ENCODE measurements around the gene PLD2. TPM values are rescaled to one million over a fixed set of nuclear protein-coding genes. Genes with fewer than 3 reads are reported as not detected.

The PLD2 gene
- total and polyA plus RNA-seq, 10 of the 15 experiments (the other 5 are each of a cell fraction or from before 2014, with no cell fraction given): 0.71 to 16.5 (median 7.0) TPM

DNA sequence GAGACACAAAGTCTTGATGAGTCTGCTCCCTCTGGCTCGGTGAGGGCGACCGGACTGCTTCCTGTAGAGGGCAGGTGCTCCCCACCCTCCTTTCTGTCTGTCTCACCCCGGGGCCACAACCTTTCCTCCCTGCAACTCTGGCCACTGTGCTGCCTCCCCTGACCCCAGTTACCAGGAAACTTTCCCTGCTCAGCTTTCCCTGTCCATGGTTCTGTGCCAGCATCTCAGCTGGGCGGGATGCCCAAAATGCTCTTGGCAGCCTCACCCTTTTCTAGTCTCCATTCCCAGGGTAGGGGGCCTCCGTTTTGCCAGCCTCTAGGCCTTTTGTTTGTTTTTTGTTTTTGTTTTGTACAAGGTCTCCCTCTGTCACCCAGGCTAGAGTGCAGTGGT lies 1.4 kb downstream of the PLD2 start (continued):
- TF ChIP-seq, protein P1, sequence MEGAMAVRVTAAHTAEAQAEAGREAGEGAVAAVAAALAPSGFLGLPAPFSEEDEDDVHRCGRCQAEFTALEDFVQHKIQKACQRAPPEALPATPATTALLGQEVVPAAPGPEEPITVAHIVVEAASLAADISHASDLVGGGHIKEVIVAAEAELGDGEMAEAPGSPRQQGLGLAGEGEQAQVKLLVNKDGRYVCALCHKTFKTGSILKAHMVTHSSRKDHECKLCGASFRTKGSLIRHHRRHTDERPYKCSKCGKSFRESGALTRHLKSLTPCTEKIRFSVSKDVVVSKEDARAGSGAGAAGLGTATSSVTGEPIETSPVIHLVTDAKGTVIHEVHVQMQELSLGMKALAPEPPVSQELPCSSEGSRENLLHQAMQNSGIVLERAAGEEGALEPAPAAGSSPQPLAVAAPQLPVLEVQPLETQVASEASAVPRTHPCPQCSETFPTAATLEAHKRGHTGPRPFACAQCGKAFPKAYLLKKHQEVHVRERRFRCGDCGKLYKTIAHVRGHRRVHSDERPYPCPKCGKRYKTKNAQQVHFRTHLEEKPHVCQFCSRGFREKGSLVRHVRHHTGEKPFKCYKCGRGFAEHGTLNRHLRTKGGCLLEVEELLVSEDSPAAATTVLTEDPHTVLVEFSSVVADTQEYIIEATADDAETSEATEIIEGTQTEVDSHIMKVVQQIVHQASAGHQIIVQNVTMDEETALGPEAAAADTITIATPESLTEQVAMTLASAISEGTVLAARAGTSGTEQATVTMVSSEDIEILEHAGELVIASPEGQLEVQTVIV (IDR thresholded peaks at IDR 0.05; ENCODE audit: borderline replicate concordance, partially characterized antibody): no peak
- TF ChIP-seq DPF2 (IDR thresholded peaks at IDR 0.05) (no peak), TCF3 (IDR thresholded peaks at IDR 0.05; ENCODE audit: borderline replicate concordance, insufficient read depth, low read depth, low read length) (no peak)

DNA sequence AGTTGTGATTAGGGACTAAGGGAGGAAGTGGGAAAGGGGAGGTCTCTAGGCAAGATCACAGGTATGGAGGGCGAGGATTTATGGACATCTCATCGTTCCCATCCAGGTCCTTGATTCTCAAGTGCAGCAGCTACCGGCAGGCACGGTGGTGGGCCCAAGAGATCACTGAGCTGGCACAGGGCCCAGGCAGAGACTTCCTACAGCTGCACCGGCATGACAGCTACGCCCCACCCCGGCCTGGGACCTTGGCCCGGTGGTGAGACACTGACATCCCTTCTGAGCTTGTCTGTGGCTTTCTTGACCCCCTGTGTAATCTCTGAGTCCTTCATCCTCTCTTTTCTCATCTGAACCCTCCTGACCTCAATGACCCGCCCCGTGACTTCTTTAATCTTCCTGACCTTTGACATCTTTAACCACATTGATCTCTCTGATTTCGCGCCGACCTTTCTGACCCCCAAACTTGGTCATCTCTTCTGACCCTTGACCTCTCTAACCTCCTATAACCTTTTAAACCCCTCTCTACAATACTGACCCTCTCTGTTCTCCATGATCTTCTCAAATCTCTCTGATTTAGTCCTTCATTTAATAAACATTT lies 3.8 kb downstream of the PLD2 start:
- ChIA-PET SMC1A (ENCODE audit: uncharacterized antibody, unreplicated experiment) (no interaction called here), CTCF (no interaction called here), RAD21 (ENCODE audit: unreplicated experiment) (no interaction called here), POLR2A (no interaction called here)
- intact Hi-C loops (cut with micrococcal nuclease; ENCODE audit: unreplicated experiment) (no loop called here), in situ Hi-C loops (cut with MboI) (no loop called here)
- BruUV-seq (replicated peaks): no TSS peak
- Histone ChIP-seq H3K4me2 (ENCODE audit: control insufficient read depth, insufficient read depth) (no peak overlapping the region), H3K27me3 (replicated peaks in 1 of 2; ENCODE audit: control insufficient read depth in 2 of 2, insufficient read depth in 2 of 2, low read length in 1 of 2) (no peaks in the 10 kb centered on the region), H3K79me2 (ENCODE audit: control insufficient read depth, insufficient read depth, low read length) (no peaks in the 10 kb centered on the region), H3K27ac (ENCODE audit: control insufficient read depth, insufficient read depth) (no peak overlapping the region), H3K36me3 (ENCODE audit: control insufficient read depth in 2 of 2, insufficient read depth in 2 of 2, low read length in 1 of 2) (no peaks in the 10 kb centered on the region), H3K4me3 (no peak overlapping the region), H3K9me3 (replicated peaks; ENCODE audit: control insufficient read depth, insufficient read depth, low read length) (no peaks in the 10 kb centered on the region), H3K4me1 (ENCODE audit: control insufficient read depth, insufficient read depth, low read length) (peaks cover 4% of the 10 kb centered on the region), H4K20me1 (ENCODE audit: control insufficient read depth, insufficient read depth) (no peaks in the 10 kb centered on the region), H2AFZ (ENCODE audit: control insufficient read depth, low read depth, low read length) (no peak overlapping the region), H3K9ac (ENCODE audit: control insufficient read depth, insufficient read depth, low read length) (no peak overlapping the region)
- 80% methylated on average over 13 of the region's 13 CpGs for WGBS (ENCODE audit: insufficient coverage, insufficient replicate concordance, low lambda C conversion rate, missing lambda C conversion rate)
- FAIRE-seq (no peak), DNase-seq (ENCODE audit: low read depth, low spot score) (no peak), ATAC-seq (no peak)
- TF ChIP-seq MTA3 (IDR thresholded peaks at IDR 0.05; ENCODE audit: borderline replicate concordance, low read length) (no peak), IRF5 (IDR thresholded peaks at IDR 0.05; ENCODE audit: borderline replicate concordance) (no peak), ZNF687 (IDR thresholded peaks at IDR 0.05) (no peak), RAD51 (IDR thresholded peaks at IDR 0.05) (no peak), TARDBP (IDR thresholded peaks at IDR 0.05; ENCODE audit: borderline replicate concordance) (no peak), IRF4 (IDR thresholded peaks at IDR 0.05; ENCODE audit: low read depth, low read length) (no peak)
- TF ChIP-seq, protein P2, sequence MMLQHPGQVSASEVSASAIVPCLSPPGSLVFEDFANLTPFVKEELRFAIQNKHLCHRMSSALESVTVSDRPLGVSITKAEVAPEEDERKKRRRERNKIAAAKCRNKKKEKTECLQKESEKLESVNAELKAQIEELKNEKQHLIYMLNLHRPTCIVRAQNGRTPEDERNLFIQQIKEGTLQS (IDR thresholded peaks at IDR 0.05; ENCODE audit: borderline replicate concordance, extremely low read depth, low read depth, low read length): no peak
